HCT116 (cell line): ENCODE data around the gene HEPACAM. TPM values are rescaled to one million over a fixed set of nuclear protein-coding genes. Genes with fewer than 3 reads are reported as not detected.

ENCODE experiments used
- ATAC-seq: fragments of 200-7000 bp; cut with Tn5 transposase; 2 replicates; pipeline ENCODE4 v1.9.1; 2020; ENCODE audit warnings: mild to moderate bottlenecking, moderate library complexity
- BruUV-seq: library from RNA; stranded (reverse); fragments of 400-500 nt; replicated peaks from 2 replicates; lab custom pipeline; 2021; lab: Mats Ljungman, UMichigan
- CTCF ChIA-PET: fragments of 300-600 bp; sonication (Branson Sonifier 250); formaldehyde crosslinking; loops from one replicate; lab custom pipeline; 2021; ENCODE audit warnings: antibody characterized with exemption; lab: Charles Lee
- POLR2A ChIA-PET: fragments of 300-600, 350-600 bp; sonication (Branson Sonifier 250); formaldehyde crosslinking; loops from one replicate; lab custom pipeline; 2021; ENCODE audit warnings: antibody characterized with exemption; lab: Charles Lee
- RAD21 ChIA-PET, 2 experiments: fragments of 300-600 bp; sonication (Branson Sonifier 250); formaldehyde crosslinking; loops; one replicate each; lab custom pipeline; 2023; ENCODE audit warnings: low total read pairs in 2 of 2; ENCODE audit not compliant: uncharacterized antibody in 2 of 2, unreplicated experiment in 2 of 2, low non-redundant PET in 1 of 2; lab: Charles Lee
- DNase-seq: peaks from one replicate; pipeline ENCODE4 v3.0.0-alpha.2; 2010; ENCODE audit warnings: low read depth, low spot score
- H2AFZ ChIP-seq: fragments of 200-600 bp; shearing (Covaris generic), sonication (generic); 2 replicates; pipeline ENCODE4 v1.6.1; 2017; ENCODE audit warnings: low read depth, mixed run types, mixed read lengths, antibody characterized with exemption, low read length; ENCODE audit not compliant: poor library complexity, severe bottlenecking
- H3K27ac ChIP-seq: 2 replicates; pipeline ENCODE4 v1.5.1; 2012; ENCODE audit warnings: low read depth, low read length
- H3K27me3 ChIP-seq: fragments of 200-600 bp; sonication (generic); 2 replicates; pipeline ENCODE4 v1.6.1; 2016; ENCODE audit warnings: mixed run types, low read length, mixed read lengths; ENCODE audit not compliant: insufficient read depth
- H3K36me3 ChIP-seq, 2 experiments: fragments of 200-500 bp in 1 of 2; fragments of 200-600 bp in 1 of 2; sonication (Bioruptor generic) in 1 of 2; sonication (generic) in 1 of 2; 2 replicates each; pipeline versions ENCODE4 v1.5.1 to v1.6.1; 2014 to 2016; ENCODE audit warnings: low read length in 2 of 2, inconsistent platforms in 1 of 2, mixed read lengths in 1 of 2, mixed run types in 1 of 2; ENCODE audit not compliant: insufficient read depth in 2 of 2, control insufficient read depth in 1 of 2
- H3K4me1 ChIP-seq, 2 experiments: fragments of 200-600 bp in 1 of 2; sonication (generic) in 1 of 2; 2 replicates each; pipeline versions ENCODE4 v1.5.1 to v1.6.1; 2012 to 2017; ENCODE audit warnings: low read length in 2 of 2, inconsistent platforms in 1 of 2, mild to moderate bottlenecking in 1 of 2, mixed read lengths in 1 of 2, mixed run types in 1 of 2, moderate library complexity in 1 of 2; ENCODE audit not compliant: insufficient read depth in 2 of 2, control insufficient read depth in 1 of 2
- H3K4me2 ChIP-seq: fragments of 200-600 bp; sonication (generic); 2 replicates; pipeline ENCODE4 v1.6.1; 2017; ENCODE audit warnings: mixed run types, low read length, mixed read lengths
- H3K4me3 ChIP-seq, 2 experiments: fragments of 200-600 bp in 1 of 2; sonication (generic) in 1 of 2; replicated peaks in 1 of 2; 2 replicates each; pipeline ENCODE4 v1.5.1; 2011 to 2016; ENCODE audit warnings: low read length in 2 of 2, control low read depth in 1 of 2, low read depth in 1 of 2, mild to moderate bottlenecking in 1 of 2, mixed read lengths in 1 of 2, mixed run types in 1 of 2
- H3K79me2 ChIP-seq: fragments of 200-600 bp; sonication (generic); 2 replicates; pipeline ENCODE4 v1.6.1; 2017; ENCODE audit warnings: mild to moderate bottlenecking, mixed run types, low read length, moderate library complexity, mixed read lengths; ENCODE audit not compliant: insufficient read depth
- H3K9ac ChIP-seq: fragments of 200-600 bp; sonication (generic); 2 replicates; pipeline ENCODE4 v1.6.1; 2016; ENCODE audit warnings: low read length, mixed read lengths
- H3K9me2 ChIP-seq: fragments of 200-600 bp; sonication (generic), shearing (Covaris generic); 2 replicates; pipeline ENCODE4 v1.6.1; 2017; ENCODE audit warnings: mixed run types, mild to moderate bottlenecking, moderate library complexity; ENCODE audit not compliant: insufficient read depth
- H3K9me3 ChIP-seq, 2 experiments: fragments of 200-500 bp in 1 of 2; fragments of 200-600 bp in 1 of 2; sonication (Bioruptor generic) in 1 of 2; sonication (generic) in 1 of 2; 2 replicates each; pipeline ENCODE4 v1.6.1; 2014 to 2017; ENCODE audit warnings: low read length in 2 of 2, mixed read lengths in 2 of 2, inconsistent platforms in 1 of 2, low read depth in 1 of 2, mild to moderate bottlenecking in 1 of 2, mixed run types in 1 of 2, moderate library complexity in 1 of 2; ENCODE audit not compliant: control insufficient read depth in 1 of 2, insufficient read depth in 1 of 2
- H4K20me1 ChIP-seq: fragments of 200-600 bp; sonication (generic), shearing (Covaris generic); 2 replicates; pipeline ENCODE4 v1.6.1; 2017; ENCODE audit warnings: mixed run types, mild to moderate bottlenecking, moderate library complexity; ENCODE audit not compliant: insufficient read depth
- EGR1 ChIP-seq: IDR thresholded peaks from 2 replicates; pipeline ENCODE4 v1.6.1; 2012; ENCODE audit warnings: low read depth
- ELF1 ChIP-seq: IDR thresholded peaks from 2 replicates; pipeline ENCODE4 v1.6.1; 2012; ENCODE audit warnings: low read depth, borderline replicate concordance
- EZH2 ChIP-seq: fragments of 200-600 bp; sonication (generic); IDR thresholded peaks from 2 replicates; pipeline ENCODE4 v1.6.1; 2017; ENCODE audit warnings: antibody characterized with exemption, mixed run types
- EZH2phosphoT487 ChIP-seq: fragments of 200-600 bp; IDR thresholded peaks from 2 replicates; pipeline ENCODE4 v1.6.1; 2018; ENCODE audit warnings: antibody characterized with exemption, borderline replicate concordance
- FOSL1 ChIP-seq: IDR thresholded peaks from 2 replicates; pipeline ENCODE4 v1.6.1; 2012; ENCODE audit warnings: low read depth
- JUND ChIP-seq: IDR thresholded peaks from 2 replicates; pipeline ENCODE4 v1.6.1; 2012
- POLR2A ChIP-seq: IDR thresholded peaks from 2 replicates; pipeline ENCODE4 v1.7.0; 2011; ENCODE audit warnings: borderline replicate concordance; ENCODE audit not compliant: insufficient read depth, insufficient read length; ENCODE audit errors: extremely low read depth
- RAD21 ChIP-seq: IDR thresholded peaks from 2 replicates; pipeline ENCODE4 v1.6.1; 2012; ENCODE audit warnings: low read depth, mild to moderate bottlenecking
- REST ChIP-seq: IDR thresholded peaks from 2 replicates; pipeline ENCODE4 v1.6.1; 2012; ENCODE audit warnings: low read depth
- SIN3A ChIP-seq: IDR thresholded peaks from 2 replicates; pipeline ENCODE4 v1.6.1; 2012; ENCODE audit warnings: low read depth
- TCF7L2 ChIP-seq: IDR thresholded peaks from 2 replicates; pipeline ENCODE4 v1.7.0; 2011; ENCODE audit warnings: borderline replicate concordance, inconsistent platforms; ENCODE audit not compliant: insufficient read depth, insufficient read length; ENCODE audit errors: extremely low read depth
- YY1 ChIP-seq: IDR thresholded peaks from 2 replicates; pipeline ENCODE4 v1.6.1; 2011; ENCODE audit warnings: low read length, low read depth, moderate library complexity, mild to moderate bottlenecking; ENCODE audit not compliant: insufficient replicate concordance; ENCODE audit errors: extremely low read depth
- ZBTB33 ChIP-seq: IDR thresholded peaks from 2 replicates; pipeline ENCODE4 v1.6.1; 2011; ENCODE audit warnings: mild to moderate bottlenecking, low read length, moderate library complexity; ENCODE audit not compliant: insufficient replicate concordance; ENCODE audit errors: extremely low read depth
- ZNF274 ChIP-seq: fragments of 200-500 bp; sonication (Bioruptor generic); IDR thresholded peaks from 2 replicates; pipeline ENCODE4 v1.6.1; 2014; ENCODE audit warnings: mild to moderate bottlenecking, low read depth, low read length, inconsistent platforms
- intact Hi-C: fragments of 100-400 bp; cut with micrococcal nuclease; formaldehyde crosslinking; loops from 2 replicates; pipeline ENCODE4 v1.10.0; 2022
- total RNA-seq: library from RNA; stranded (reverse); gene quantifications from one replicate; pipeline ENCODE4 v1.2.1, GENCODE V29; 2021; ENCODE audit not compliant: unreplicated experiment
- TF ChIP-seq, protein P1 (sequence below): IDR thresholded peaks from 2 replicates; pipeline ENCODE4 v1.6.1; 2012
- TF ChIP-seq, protein P2 (sequence below), 3 experiments: fragments of 200-600 bp in 1 of 3; sonication (generic) in 1 of 3; IDR thresholded peaks in 2 of 3; conservative IDR thresholded peaks in 1 of 3; 2 replicates each; pipeline ENCODE4 v1.5.1; 2012 to 2017; ENCODE audit warnings: low read depth in 2 of 3, low read length in 2 of 3, antibody characterized with exemption in 1 of 3, borderline replicate concordance in 1 of 3, control low read depth in 1 of 3, mild to moderate bottlenecking in 1 of 3, mixed read lengths in 1 of 3, mixed run types in 1 of 3, moderate library complexity in 1 of 3; ENCODE audit not compliant: insufficient read depth in 1 of 3

Gene HEPACAM
- total RNA-seq, 1 experiment from 2014 or later, result not detected

GRCh38 chr11:124953753-124954589 lies 18.1 kb upstream of the HEPACAM start, which contains the start of gene CCDC15 (continued):
- no peak for TF ChIP-seq ZNF274
- TF ChIP-seq, protein P1, sequence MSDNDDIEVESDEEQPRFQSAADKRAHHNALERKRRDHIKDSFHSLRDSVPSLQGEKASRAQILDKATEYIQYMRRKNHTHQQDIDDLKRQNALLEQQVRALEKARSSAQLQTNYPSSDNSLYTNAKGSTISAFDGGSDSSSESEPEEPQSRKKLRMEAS, result peak; percentile 97
- TF ChIP-seq, all 23 proteins: peak for 9

- Histone ChIP-seq H4K20me1 (no peaks in the 10 kb centered on the region), H3K27ac (no peak overlapping the region), H3K4me2 (no peak overlapping the region), H3K9me3 (no peaks in the 10 kb centered on the region), H3K36me3 (no peaks in the 10 kb centered on the region), H3K79me2 (no peaks in the 10 kb centered on the region), H3K27me3 (no peaks in the 10 kb centered on the region), H3K9me2 (no peaks in the 10 kb centered on the region), H2AFZ (no peak overlapping the region), H3K9ac (no peak overlapping the region), H3K4me1 (peaks cover 7 to 24% of the 10 kb centered on the region in 2 experiments), H3K4me3 (no peak overlapping the region)
- no TSS peak for BruUV-seq
- ChIA-PET POLR2A (no interaction called here), CTCF (no interaction called here), RAD21 (no interaction called here)
- DNase-seq, result no peak
- intact Hi-C loops, result no loop called here
- ATAC-seq, result no peak
- no peak for TF ChIP-seq EZH2phosphoT487
- TF ChIP-seq REST, result no peak
- TF ChIP-seq RAD21, result no peak
- TF ChIP-seq, protein P2, sequence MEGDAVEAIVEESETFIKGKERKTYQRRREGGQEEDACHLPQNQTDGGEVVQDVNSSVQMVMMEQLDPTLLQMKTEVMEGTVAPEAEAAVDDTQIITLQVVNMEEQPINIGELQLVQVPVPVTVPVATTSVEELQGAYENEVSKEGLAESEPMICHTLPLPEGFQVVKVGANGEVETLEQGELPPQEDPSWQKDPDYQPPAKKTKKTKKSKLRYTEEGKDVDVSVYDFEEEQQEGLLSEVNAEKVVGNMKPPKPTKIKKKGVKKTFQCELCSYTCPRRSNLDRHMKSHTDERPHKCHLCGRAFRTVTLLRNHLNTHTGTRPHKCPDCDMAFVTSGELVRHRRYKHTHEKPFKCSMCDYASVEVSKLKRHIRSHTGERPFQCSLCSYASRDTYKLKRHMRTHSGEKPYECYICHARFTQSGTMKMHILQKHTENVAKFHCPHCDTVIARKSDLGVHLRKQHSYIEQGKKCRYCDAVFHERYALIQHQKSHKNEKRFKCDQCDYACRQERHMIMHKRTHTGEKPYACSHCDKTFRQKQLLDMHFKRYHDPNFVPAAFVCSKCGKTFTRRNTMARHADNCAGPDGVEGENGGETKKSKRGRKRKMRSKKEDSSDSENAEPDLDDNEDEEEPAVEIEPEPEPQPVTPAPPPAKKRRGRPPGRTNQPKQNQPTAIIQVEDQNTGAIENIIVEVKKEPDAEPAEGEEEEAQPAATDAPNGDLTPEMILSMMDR (IDR thresholded peaks at IDR 0.05 in 2 of 3, conservative IDR thresholded peaks at IDR 0.05 in 1 of 3; ENCODE audit: borderline replicate concordance in 1 of 3, insufficient read depth in 1 of 3, low read depth in 2 of 3, low read length in 2 of 3), result no peak
- no peak for TF ChIP-seq ZBTB33
- no peak for TF ChIP-seq EGR1
- TF ChIP-seq EZH2, result no peak
- no peak for TF ChIP-seq ELF1
- TF ChIP-seq TCF7L2, result no peak
- TF ChIP-seq FOSL1, result no peak
- TF ChIP-seq, protein P1, result no peak
- no peak for TF ChIP-seq POLR2A
- TF ChIP-seq SIN3A, result no peak
- TF ChIP-seq JUND, result no peak
- no peak for TF ChIP-seq YY1
Observed at GRCh38 chr11:124951341-124951740, 15.5 kb upstream of the HEPACAM start.
